GM21619 (cell line): ENCODE data around the gene DTX1.
"Not testable (repeated sequence)": the region's sequence is repeated elsewhere in the genome, so short reads cannot be mapped to it uniquely, and the experiment has no call there.

ENCODE experiments used
- ATAC-seq: cut with Tn5 transposase; IDR thresholded peaks from one replicate; pipeline ENCODE4 v1.9.1; 2021; ENCODE audit not compliant: unreplicated experiment

DTX1 gene

GRCh38 chr12:113135178-113136127 lies 78.9 kb downstream of the DTX1 start, which contains the start of gene RASAL1:
Gene RASAL1, minus strand, starts transcription at chr12:113135761. Its CDS starts 299 bp downstream, at chr12:113135462.
- ATAC-seq, result no peak

GRCh38 chr12:113136128-113136989 lies 79.8 kb downstream of the DTX1 start:
- no peak for ATAC-seq

- ATAC-seq, result no peak
Observed at GRCh38 chr12:113136990-113137511, 80.5 kb downstream of the DTX1 start.

GRCh38 chr12:113137861-113138783 lies 81.6 kb downstream of the DTX1 start:
- ATAC-seq, result no peak

GRCh38 chr12:113138826-113139225 lies 82.3 kb downstream of the DTX1 start:
- no peak for ATAC-seq

- ATAC-seq, result no peak
Observed at GRCh38 chr12:113140706-113141105, 84.2 kb downstream of the DTX1 start.

GRCh38 chr12:113141716-113142115 lies 85.2 kb downstream of the DTX1 start:
- not testable (repeated sequence) for ATAC-seq

- ATAC-seq, result no peak
Observed at GRCh38 chr12:113142173-113142885, 85.8 kb downstream of the DTX1 start.

- ATAC-seq, result no peak
Observed at GRCh38 chr12:113142886-113143332, 86.4 kb downstream of the DTX1 start.

GRCh38 chr12:113143959-113144358 lies 87.4 kb downstream of the DTX1 start:
- no peak for ATAC-seq

GRCh38 chr12:113144806-113145205 lies 88.3 kb downstream of the DTX1 start:
- no peak for ATAC-seq

- ATAC-seq, result no peak
Observed at GRCh38 chr12:113145720-113146551, 89.4 kb downstream of the DTX1 start.

- ATAC-seq, result no peak
Observed at GRCh38 chr12:113146999-113147398, 90.5 kb downstream of the DTX1 start.
